Islet precursor cell (in vitro differentiated cells): Measurements from ENCODE around the gene CDH26.
"Not testable (repeated sequence)": the region's sequence is repeated elsewhere in the genome, so short reads cannot be mapped to it uniquely, and the experiment has no call there.

Experiments used
- DNase-seq: peaks from one replicate; pipeline ENCODE4 v3.0.0-alpha.2; 2018

Gene CDH26

DNA sequence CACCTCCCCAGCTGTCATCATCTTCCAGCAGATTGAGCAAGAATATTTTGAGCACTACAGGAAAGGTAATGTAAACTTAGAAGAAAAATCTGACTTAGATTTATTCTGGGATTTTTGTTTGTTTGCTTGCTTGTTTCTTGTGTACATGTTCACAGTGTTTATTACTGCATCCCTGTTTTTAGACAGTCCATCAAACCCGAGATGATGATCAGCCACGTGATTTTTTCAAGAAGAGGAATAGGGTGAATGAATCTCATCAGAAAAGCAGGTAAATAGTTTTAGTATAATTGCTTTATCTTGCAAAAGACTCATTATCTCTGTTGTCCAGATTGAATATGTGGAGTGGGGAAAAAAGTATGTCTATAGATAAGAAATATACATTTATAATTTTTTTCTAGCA lies 16.0 kb upstream of the CDH26 start:
- DNase-seq: no peak

GRCh38 chr20:59944726-59945125 lies 13.5 kb upstream of the CDH26 start:
- no peak for DNase-seq

GRCh38 chr20:59945175-59945574 lies 13.0 kb upstream of the CDH26 start:
- no peak for DNase-seq

GRCh38 chr20:59945731-59946130 lies 12.5 kb upstream of the CDH26 start:
- DNase-seq: no peak

GRCh38 chr20:59947376-59947775 lies 10.8 kb upstream of the CDH26 start:
- no peak for DNase-seq

DNA sequence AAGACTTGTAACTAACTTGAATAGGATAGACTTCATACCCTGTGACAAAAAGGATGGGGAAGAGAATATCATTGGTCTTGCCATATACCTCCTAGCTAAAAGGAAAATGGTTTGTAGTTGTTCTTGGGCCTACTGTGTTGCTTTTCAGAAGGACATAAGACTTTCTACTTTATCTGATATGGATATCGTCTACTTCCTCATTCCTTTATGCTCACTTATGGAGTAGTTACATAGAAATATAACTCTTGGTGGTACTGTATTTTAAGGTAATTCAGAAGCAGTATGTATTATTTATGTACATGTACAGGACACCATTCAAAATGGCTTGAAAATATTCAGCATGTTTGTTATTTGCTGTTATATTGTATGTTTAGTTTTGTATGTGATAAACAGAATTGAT lies 10.0 kb upstream of the CDH26 start:
- DNase-seq: no peak

GRCh38 chr20:59948828-59949720 lies 9.1 kb upstream of the CDH26 start:
- DNase-seq: no peak

DNA sequence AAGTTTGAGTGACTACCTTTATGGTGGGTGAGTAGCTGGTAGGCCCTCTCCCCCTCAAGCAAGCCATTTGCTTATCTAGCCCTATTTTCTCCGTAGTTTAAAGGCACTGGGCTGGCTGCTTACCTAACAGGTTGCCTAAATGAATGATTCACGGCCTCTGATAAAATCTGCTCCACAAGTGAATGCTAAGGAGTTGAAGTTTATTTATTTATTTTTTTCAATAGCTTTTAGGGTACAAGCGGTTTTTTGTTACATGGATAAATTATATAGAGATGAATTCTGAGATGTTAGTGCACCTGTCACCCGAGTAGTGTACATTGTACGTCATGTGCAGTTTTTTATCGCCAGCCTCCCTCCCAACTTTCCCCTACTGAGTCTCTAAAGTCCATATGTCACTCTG lies 8.3 kb upstream of the CDH26 start:
- no peak for DNase-seq

DNA sequence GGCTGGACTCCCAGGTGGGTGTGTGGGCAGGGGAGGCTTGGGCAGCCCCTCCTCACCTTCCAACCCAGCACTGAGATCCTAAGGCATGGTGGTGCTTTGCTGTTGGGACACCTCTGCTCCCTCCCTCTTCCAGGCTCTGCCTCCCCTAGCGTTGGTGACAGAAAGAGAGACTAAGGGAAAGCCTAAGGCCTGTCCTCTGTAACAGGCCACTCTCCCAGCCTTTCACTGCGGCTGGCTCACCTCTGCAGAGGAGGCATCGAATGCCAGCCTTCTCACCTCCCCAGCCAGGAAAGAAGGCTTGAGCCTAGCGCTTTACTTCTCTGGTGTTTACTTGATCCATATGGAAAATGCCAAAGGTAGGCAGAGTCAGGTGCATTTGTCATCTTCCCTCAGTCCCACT lies 3.5 kb upstream of the CDH26 start:
- no peak for DNase-seq

DNA sequence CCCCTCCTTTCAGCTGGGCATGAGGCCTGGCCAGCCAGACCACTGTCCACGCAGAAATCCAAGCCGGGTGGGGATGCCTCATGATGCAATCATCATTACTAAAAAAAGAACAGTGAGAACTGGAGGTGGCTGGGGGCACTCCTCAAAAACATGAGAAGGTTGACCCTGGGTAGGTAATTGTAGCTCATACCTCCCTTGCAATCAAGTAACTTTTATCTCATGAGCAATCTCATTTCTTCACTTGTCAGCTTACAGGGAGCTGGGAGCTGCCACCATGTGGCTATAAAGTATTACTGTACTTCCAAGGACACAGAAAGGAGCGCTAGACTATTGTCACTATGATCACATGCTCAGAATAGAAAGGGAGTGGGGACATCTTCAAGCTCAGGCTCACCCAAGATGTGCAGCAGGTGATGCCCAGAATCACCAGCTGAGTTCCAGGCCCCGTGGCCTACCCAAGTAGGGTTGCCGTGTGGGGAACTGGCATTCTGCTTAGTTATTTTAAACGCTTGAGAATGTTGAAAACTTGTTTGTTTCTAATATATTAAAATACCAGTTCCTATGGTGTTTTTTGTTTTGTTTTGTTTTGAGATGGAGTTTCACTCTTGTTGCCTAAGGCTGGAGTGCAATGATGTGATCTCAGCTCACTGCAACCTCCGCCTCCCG lies 3.0 kb upstream of the CDH26 start:
- no peak for DNase-seq

GRCh38 chr20:59957568-59957967 lies 655 bp upstream of the CDH26 start:
- not testable (repeated sequence) for DNase-seq

- DNase-seq: no peak
Observed at GRCh38 chr20:59958626-59959025, 403 bp downstream of the CDH26 start.

DNA sequence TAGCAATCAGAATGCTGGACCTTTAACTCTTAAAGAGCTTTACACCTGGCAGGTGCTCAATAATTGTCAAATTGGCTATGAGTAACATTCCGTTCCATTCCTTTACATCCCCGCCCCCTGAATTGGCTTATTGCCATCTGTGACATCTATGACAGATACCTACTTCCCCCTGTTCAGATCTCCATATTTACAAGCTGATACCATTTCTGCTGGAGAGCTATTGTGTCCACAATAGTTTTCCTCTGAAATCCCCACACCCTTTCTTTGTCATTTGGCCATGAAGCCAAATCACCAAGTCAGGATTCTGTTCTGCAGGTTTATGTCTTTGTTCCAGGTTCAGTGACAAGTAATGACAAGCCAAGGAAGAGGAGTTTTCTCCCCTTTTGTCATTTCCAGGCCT lies 3.2 kb downstream of the CDH26 start:
- DNase-seq: no peak

DNA sequence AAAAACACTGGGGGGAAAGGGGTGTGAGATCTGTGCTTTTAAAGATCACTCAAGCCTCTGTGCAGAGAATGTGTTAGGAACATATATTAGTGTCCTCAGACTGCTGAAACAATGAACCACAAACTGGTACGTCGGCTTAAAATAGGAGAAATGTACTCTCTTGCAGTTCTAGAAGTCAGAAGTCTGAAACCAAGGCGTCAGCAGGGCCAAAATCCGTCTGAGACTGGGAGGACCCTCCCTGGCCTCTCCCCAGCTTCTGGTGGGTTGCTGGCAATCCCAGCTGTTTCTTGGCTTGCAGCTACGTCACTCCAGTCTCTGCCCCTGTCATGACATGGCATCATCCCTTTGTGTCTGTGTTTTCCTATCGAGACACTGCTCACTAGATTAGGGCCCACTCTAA lies 3.9 kb downstream of the CDH26 start:
- no peak for DNase-seq

- no peak for DNase-seq
Observed at GRCh38 chr20:59966428-59966827, 8.2 kb downstream of the CDH26 start.

- DNase-seq: no peak
Observed at GRCh38 chr20:59971428-59971827, 13.2 kb downstream of the CDH26 start.

GRCh38 chr20:59972037-59972801 lies 14.0 kb downstream of the CDH26 start:
- no peak for DNase-seq

- no peak for DNase-seq
Observed at GRCh38 chr20:59976156-59976782, 18.0 kb downstream of the CDH26 start.

GRCh38 chr20:59977086-59977485 lies 18.9 kb downstream of the CDH26 start:
- DNase-seq: no peak

DNA sequence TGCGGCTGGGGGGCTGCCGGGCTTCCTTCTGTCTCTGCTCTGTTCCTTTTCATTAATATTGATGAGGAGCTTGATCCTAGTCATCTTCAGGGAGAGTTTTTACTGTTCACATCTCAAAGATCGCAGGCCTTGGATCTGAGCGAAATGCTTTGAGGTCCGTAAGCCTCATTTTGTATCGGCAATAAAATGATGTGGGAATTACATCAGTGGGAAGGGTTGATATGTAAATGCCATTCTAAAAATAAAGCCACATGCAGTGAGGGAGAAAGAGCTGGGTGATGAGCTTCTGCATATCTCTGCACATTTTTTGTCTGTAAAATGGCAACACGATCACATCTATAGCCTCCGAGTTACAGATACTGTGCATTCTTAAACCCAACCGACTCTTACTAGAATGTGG lies 24.9 kb downstream of the CDH26 start:
- no peak for DNase-seq

GRCh38 chr20:59984541-59984940 lies 26.3 kb downstream of the CDH26 start:
- DNase-seq: no peak

GRCh38 chr20:59985164-59985563 lies 26.9 kb downstream of the CDH26 start:
- DNase-seq: no peak

- DNase-seq: no peak
Observed at GRCh38 chr20:59985864-59986263, 27.6 kb downstream of the CDH26 start.
